GM21367 (cell line): ENCODE data around the gene FGD1.
"Not testable (repeated sequence)": the region's sequence is repeated elsewhere in the genome, so short reads cannot be mapped to it uniquely, and the experiment has no call there.

ENCODE experiments used
- ATAC-seq: cut with Tn5 transposase; IDR thresholded peaks from one replicate; pipeline ENCODE4 v1.9.1; 2021; ENCODE audit not compliant: unreplicated experiment

Gene FGD1

GRCh38 chrX:54495814-54496516 is at the start of gene FGD1:
Gene FGD1 (minus strand): TSS chrX:54496234. CDS start chrX:54495432, 802 bp downstream.
- ATAC-seq: no peak

- not testable (repeated sequence) for ATAC-seq
Observed at GRCh38 chrX:54542239-54542638, 46.2 kb upstream of the FGD1 start.

DNA sequence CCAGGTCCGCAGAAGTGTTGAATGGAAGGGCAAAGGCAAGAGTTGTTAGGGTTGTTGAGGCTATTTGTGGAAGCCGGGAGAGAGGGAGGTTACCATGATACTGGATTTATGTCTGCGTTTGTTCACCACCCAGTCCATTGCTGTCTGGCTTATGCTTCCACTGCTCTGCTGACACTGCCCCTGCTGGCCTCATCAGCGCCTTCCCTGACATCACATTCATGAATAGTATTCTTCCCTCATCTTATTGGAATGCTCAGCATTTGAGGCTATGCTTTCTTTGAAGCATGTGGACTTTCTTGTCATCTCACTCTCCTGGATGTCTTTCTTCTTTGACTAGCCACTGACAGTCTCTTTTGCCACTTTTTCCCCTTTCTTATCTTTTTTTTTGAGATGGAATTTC is 44.3 kb upstream of the FGD1 start:
- ATAC-seq: no peak

DNA sequence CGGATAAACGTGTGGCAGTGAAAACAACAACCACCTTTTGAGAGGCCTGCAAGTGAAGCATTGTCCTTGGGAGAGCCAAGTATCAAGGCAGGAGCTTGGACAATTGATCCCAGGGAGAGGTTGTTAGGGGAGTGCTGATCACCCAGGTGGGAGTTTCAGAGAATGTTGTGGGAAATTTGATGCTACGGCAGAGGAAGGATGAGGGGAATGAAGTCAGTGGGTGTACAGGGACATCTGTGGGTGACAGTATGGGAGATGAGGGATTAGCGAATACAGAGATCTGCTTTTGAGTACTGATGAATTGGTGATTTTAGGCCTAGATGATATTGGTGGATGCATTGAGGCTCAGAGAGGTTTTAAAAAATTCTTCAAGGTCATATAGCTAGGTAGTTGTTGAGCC is 38.2 kb upstream of the FGD1 start:
- ATAC-seq: no peak

GRCh38 chrX:54530357-54530900 is 34.4 kb upstream of the FGD1 start:
- ATAC-seq: peak; percentile 16

- ATAC-seq: peak; percentile 80
Observed at GRCh38 chrX:54529552-54530356, 33.7 kb upstream of the FGD1 start, which contains the start of gene GNL3L. Gene GNL3L (plus strand): TSS chrX:54530219. CDS start chrX:54532567, 2,348 bp downstream.

GRCh38 chrX:54529151-54529550 is 33.1 kb upstream of the FGD1 start:
- no peak for ATAC-seq

GRCh38 chrX:54509400-54509799 is 13.4 kb upstream of the FGD1 start:
- ATAC-seq: no peak

DNA sequence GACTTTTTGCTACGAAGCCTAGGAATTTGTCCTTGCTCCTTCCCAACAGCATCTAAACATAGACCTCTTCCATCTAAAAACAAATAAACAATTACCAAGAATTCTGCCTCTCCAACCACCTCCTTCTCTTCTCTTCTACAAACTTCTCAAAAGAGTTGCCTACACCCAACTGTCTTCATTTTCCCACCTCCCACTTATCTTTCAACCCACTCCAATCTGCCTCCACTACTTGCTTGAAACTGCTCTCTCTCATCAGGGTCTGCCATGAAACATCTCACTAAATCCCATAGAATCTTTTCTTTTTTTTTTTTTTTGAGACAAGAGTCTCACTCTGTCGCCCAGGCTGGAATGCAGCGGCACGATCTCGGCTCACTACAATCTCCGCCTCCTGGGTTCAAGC is 902 bp upstream of the FGD1 start:
- no peak for ATAC-seq

DNA sequence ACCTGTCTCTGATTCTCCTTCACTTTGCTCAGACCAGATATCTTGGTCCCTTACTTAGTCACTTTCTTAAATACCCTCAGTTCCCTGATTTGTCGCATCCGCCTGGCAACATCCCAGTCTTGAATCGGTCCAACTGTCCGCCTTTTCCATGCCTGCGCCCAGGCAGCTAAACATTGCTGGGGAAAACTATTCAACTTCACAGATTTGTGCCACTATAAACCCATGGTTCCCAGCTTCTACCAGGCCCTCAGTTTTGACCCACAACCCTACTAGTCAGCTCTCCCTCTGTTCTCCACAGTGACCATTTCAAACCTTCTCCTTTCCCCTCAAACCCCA is 451 bp upstream of the FGD1 start:
- no peak for ATAC-seq

- no peak for ATAC-seq
Observed at GRCh38 chrX:54494989-54495813, 833 bp downstream of the FGD1 start.

- no peak for ATAC-seq
Observed at GRCh38 chrX:54494166-54494988, 1.7 kb downstream of the FGD1 start.

GRCh38 chrX:54492340-54492739 is 3.7 kb downstream of the FGD1 start:
- no peak for ATAC-seq

DNA sequence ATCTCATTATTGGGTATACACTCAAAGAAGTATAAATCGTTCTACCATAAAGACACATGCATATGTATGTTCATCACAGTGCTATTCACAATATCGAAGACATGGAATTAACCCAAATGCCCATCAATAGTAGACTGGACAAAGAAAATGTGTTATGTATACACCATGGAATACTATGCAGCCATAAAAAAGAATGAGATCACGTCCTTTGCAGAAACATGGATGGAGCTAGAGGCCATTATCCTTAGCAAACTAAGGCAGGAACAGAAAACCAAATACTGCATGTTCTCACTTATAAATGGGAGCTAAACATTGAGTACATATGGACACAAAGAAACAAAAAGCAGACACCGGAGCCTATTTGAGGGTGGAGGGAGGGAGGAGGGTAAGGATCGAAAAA is 6.2 kb downstream of the FGD1 start:
- not testable (repeated sequence) for ATAC-seq

GRCh38 chrX:54484666-54485065 is 11.4 kb downstream of the FGD1 start:
- ATAC-seq: no peak

DNA sequence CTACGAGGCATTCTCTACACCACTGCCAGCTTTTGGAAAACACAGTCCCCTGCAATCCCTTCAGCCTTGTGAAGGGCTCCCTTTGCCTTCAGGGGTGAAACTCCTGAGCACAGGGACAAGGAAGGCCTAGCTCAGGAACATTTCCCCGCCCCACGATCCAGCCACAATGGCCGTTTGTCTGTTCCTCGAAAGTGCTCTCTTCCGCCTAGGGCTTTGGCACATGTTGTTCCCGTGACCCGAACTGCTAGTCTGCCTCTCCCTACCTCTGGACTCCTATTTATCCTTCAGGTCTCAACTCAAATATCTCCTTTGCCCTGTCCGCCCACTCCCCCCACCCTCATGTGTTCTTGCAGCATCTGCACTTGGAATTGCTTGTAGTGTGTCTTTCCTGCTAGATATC is 12.1 kb downstream of the FGD1 start:
- ATAC-seq: no peak

DNA sequence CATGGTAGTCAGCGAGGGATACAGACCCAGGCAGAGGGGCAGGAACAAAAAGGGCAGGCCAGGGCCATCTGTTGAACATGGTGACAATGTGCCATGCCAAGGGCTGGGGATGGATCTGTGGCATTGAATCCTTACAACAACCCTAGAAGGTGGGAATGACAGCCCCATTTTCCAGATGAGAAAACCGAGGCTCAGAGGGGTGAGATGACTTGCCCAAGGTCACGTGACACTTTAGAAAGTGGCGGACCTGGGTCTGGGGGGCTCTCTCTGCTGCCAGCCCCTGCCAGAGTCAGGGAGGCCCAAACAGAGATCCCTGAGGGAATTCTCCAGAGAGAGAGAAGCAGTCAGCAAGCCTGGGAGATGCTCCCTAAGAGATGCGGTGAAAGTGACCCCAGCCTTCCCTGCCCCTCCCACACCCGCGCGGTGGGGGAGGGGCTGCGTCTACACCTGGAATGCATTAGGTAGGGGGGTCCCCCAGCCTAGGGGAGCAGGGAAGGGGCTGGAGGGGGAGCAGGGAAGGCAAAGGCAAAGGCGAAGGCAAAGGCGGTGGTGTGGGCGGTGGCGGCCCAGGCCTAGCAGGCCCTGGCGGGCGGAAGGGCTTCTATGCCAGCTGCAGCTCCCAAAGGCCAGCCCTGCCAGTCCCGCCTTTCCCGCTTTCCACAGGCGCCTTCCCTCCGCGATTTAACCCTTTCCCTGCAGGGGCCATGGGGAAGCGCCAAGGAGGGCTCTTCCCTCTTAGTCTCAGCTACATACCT is 13.0 kb downstream of the FGD1 start:
- no peak for ATAC-seq

DNA sequence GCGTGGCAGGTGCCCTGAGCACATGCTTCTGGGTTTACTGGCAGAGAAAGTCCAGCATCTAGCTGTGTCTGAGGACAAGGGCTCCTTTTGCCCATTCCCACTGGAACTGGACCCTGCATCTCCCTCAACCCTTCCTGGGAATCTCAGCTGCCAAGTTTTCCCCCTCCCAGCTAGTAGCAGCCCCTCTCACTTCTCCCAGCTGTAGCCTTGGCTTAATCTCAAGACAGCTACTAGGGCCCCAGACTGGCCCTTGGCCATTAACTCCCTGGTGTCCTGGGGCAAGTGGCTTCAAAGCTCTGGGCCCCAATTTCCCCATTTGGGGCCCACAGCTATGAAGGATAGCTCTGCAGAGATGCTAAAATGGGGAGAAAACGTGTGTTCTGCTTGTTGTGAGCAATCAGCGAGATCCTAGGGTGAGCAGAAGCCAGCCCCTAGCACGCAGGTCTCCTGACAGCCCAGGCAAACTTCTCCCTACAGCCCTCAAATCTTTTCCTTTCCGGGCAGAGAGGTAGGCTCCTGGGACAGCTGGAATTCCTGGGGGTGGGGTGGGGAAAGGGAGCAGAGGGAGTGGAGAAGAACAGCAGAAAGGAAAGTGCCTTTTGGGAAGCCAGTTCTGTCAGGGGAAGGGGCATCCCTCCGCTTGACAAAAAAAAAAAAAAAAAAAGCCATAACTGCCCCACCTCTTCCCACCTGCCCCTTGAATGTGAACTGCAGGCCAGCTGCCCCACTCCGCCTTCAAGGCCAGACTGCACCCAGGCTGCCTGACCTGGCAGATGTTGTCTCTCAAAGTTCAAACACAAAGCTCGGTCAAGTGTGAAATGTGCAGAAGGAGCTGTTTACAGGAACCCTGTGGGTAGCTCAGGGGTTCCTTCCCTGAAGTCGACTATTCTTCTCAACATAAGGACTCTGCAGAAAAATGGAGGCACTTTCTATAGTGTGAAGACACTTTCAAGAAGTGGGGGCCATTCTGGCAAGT is 16.6 kb downstream of the FGD1 start:
- ATAC-seq: no peak
